22Rv1 (cell line): ENCODE results near the gene ABLIM2.
"Not testable (repeated sequence)": the region's sequence is repeated elsewhere in the genome, so short reads cannot be mapped to it uniquely, and the experiment has no call there.

Experiments
- H3K27ac ChIP-seq: fragments of 450-650 bp; 2 replicates; pipeline ENCODE4 v1.5.1; 2017
- CTCF ChIP-seq: fragments of 450-650 bp; IDR thresholded peaks from 2 replicates; pipeline ENCODE4 v1.5.1; 2017; ENCODE audit warnings: mild to moderate bottlenecking
- ZFX ChIP-seq: fragments of 450-650 bp; IDR thresholded peaks from 2 replicates; pipeline ENCODE4 v1.6.1; 2017; ENCODE audit warnings: antibody characterized with exemption, borderline replicate concordance

ABLIM2 gene

GRCh38 chr4:8144359-8144758 is 14.3 kb downstream of the ABLIM2 start:
- H3K27ac ChIP-seq: no peak overlapping the region
- TF ChIP-seq CTCF: no peak
- no peak for TF ChIP-seq ZFX

- H3K27ac ChIP-seq: no peak overlapping the region
- TF ChIP-seq CTCF (no peak), ZFX (no peak)
Measured at GRCh38 chr4:8143392-8144140, 15.0 kb downstream of the ABLIM2 start.

GRCh38 chr4:8142556-8142955 is 16.1 kb downstream of the ABLIM2 start:
- H3K27ac ChIP-seq: no peak overlapping the region
- TF ChIP-seq ZFX: no peak
- TF ChIP-seq CTCF: no peak

- TF ChIP-seq ZFX (no peak), CTCF (no peak)
- H3K27ac ChIP-seq: no peak overlapping the region
Measured at GRCh38 chr4:8141935-8142334, 16.7 kb downstream of the ABLIM2 start.

- TF ChIP-seq ZFX (no peak), CTCF (no peak)
Measured at GRCh38 chr4:8140915-8141314, 17.7 kb downstream of the ABLIM2 start.

GRCh38 chr4:8139726-8140125 is 18.9 kb downstream of the ABLIM2 start:
- not testable (repeated sequence) for H3K27ac ChIP-seq

More at GRCh38 chr4:8140915-8141314, 17.7 kb downstream of the ABLIM2 start:
- no peak overlapping the region for H3K27ac ChIP-seq

- no peak for TF ChIP-seq ZFX
- no peak for TF ChIP-seq CTCF
Measured at GRCh38 chr4:8136972-8137710, 21.5 kb downstream of the ABLIM2 start.

More at GRCh38 chr4:8136972-8137710, 21.5 kb downstream of the ABLIM2 start:
- no peak overlapping the region for H3K27ac ChIP-seq
